Stomach smooth muscle (tissue), 2 donors: ENCODE data around the gene LRRN2.

Source experiments
- H3K27ac ChIP-seq: one replicate; pipeline ENCODE4 v1.7.0; 2013; ENCODE audit warnings: mild to moderate bottlenecking, low read length, inconsistent platforms
- H3K27me3 ChIP-seq, 2 donors: one replicate each; pipeline ENCODE4 v1.7.0; 2013; ENCODE audit warnings: low read length in 2 of 2; ENCODE audit not compliant: insufficient read depth in 2 of 2, control insufficient read depth in 1 of 2
- H3K36me3 ChIP-seq, 2 donors: one replicate each; pipeline ENCODE4 v1.7.0; 2013; ENCODE audit warnings: low read length in 2 of 2; ENCODE audit not compliant: control insufficient read depth in 2 of 2, insufficient read depth in 2 of 2
- H3K4me1 ChIP-seq: one replicate; pipeline ENCODE4 v1.7.0; 2013; ENCODE audit warnings: low read length; ENCODE audit not compliant: control insufficient read depth, insufficient read depth
- H3K4me3 ChIP-seq, 2 donors: one replicate each; pipeline ENCODE4 v1.7.0; 2013; ENCODE audit warnings: low read length in 2 of 2
- H3K9ac ChIP-seq, 2 donors: one replicate each; pipeline ENCODE4 v1.7.0; 2013; ENCODE audit warnings: low read length in 2 of 2, mild to moderate bottlenecking in 1 of 2
- H3K9me3 ChIP-seq, 2 donors: one replicate each; pipeline ENCODE4 v1.7.0; 2013; ENCODE audit warnings: low read length in 2 of 2; ENCODE audit not compliant: control insufficient read depth in 2 of 2
- donor health status: healthy.
- donor health status: Pancreatic carcinoma.

The LRRN2 gene

GRCh38 chr1:204711947-204712701, 26.6 kb upstream of the LRRN2 start:
- Histone ChIP-seq H3K36me3 (no peaks in the 10 kb centered on the region), H3K4me3 (no peak overlapping the region), H3K9ac (no peak overlapping the region), H3K27me3 (peaks cover 15 to 18% of the 10 kb centered on the region in 2 donors), H3K4me1 (no peaks in the 10 kb centered on the region), H3K27ac (no peak overlapping the region), H3K9me3 (no peaks in the 10 kb centered on the region)

GRCh38 chr1:204711103-204711946, 25.8 kb upstream of the LRRN2 start:
- Histone ChIP-seq H3K36me3 (no peaks in the 10 kb centered on the region), H3K9me3 (no peaks in the 10 kb centered on the region), H3K4me3 (no peak overlapping the region), H3K9ac (no peak overlapping the region), H3K27ac (no peak overlapping the region), H3K4me1 (no peaks in the 10 kb centered on the region), H3K27me3 (peaks cover 15 to 18% of the 10 kb centered on the region in 2 donors)

- no peak overlapping the region for H3K4me3 ChIP-seq
- H3K27me3 ChIP-seq: peaks cover 15 to 18% of the 10 kb centered on the region in 2 donors
- H3K9ac ChIP-seq: no peak overlapping the region
These were observed 24.7 kb upstream of the LRRN2 start for GRCh38 chr1:204709960-204710912.

GRCh38 chr1:204709021-204709420, 23.5 kb upstream of the LRRN2 start:
- Histone ChIP-seq H3K27ac (no peak overlapping the region), H3K4me3 (no peak overlapping the region), H3K36me3 (no peaks in the 10 kb centered on the region), H3K4me1 (peaks cover 2% of the 10 kb centered on the region), H3K9me3 (no peaks in the 10 kb centered on the region), H3K27me3 (peaks cover 15 to 18% of the 10 kb centered on the region in 2 donors), H3K9ac (no peak overlapping the region)

More at GRCh38 chr1:204709960-204710912, 24.7 kb upstream of the LRRN2 start:
- Histone ChIP-seq H3K36me3 (no peaks in the 10 kb centered on the region), H3K4me1 (no peaks in the 10 kb centered on the region), H3K27ac (no peak overlapping the region), H3K9me3 (no peaks in the 10 kb centered on the region)

DNA sequence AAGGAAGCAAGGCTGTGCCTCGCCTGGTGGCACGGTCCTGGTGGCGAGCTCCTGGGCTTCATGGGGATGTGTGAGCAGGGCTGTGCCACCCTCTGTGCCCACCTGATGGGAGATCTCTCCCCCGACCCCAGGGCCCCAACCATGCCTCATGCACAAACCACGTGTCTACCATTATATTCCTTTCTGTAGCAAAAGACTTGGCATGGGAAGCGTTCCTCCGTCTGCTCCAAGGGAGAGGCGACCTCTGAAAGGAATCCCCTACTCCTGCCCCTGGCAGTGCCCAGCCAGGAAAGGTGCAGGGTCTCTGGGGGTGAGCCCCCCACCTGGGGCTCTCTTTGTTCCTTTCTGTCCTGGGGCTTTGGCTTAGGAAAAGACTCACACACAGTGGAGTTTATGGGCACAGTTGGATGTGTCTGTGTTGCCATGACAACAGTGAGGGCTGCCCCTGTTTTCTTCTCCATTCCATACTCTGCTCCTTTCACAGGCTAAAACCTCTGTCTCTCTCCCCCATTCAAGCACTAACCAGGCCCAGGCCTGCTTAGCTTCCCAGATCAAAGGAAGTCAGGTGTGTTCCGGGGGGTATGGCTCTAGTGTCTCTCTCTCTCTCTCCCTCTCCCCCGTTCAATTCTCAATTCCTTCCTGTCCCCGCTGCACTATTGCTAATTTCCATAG, 21.4 kb upstream of the LRRN2 start:
- no peak overlapping the region for H3K27ac ChIP-seq
- peaks cover 6% of the 10 kb centered on the region for H3K4me1 ChIP-seq
- no peaks in the 10 kb centered on the region for H3K9me3 ChIP-seq
- peaks cover 8 to 9% of the 10 kb centered on the region in 2 donors for H3K27me3 ChIP-seq
- H3K4me3 ChIP-seq: no peak overlapping the region
- no peaks in the 10 kb centered on the region for H3K36me3 ChIP-seq
- no peak overlapping the region for H3K9ac ChIP-seq

- Histone ChIP-seq H3K4me3 (no peak overlapping the region), H3K9ac (no peak overlapping the region), H3K36me3 (no peaks in the 10 kb centered on the region), H3K27ac (no peak overlapping the region), H3K9me3 (no peaks in the 10 kb centered on the region), H3K4me1 (peaks cover 6% of the 10 kb centered on the region), H3K27me3 (peaks cover 4 to 6% of the 10 kb centered on the region in 2 donors)
These were observed 20.6 kb upstream of the LRRN2 start for GRCh38 chr1:204705888-204706837.

GRCh38 chr1:204705493-204705811, 19.9 kb upstream of the LRRN2 start:
- H3K36me3 ChIP-seq: no peaks in the 10 kb centered on the region
- no peak overlapping the region for H3K27ac ChIP-seq
- peaks cover 2 to 6% of the 10 kb centered on the region in 2 donors for H3K27me3 ChIP-seq
- H3K4me1 ChIP-seq: peaks cover 6% of the 10 kb centered on the region
- no peak overlapping the region for H3K9ac ChIP-seq
- no peaks in the 10 kb centered on the region for H3K9me3 ChIP-seq
- no peak overlapping the region for H3K4me3 ChIP-seq

DNA sequence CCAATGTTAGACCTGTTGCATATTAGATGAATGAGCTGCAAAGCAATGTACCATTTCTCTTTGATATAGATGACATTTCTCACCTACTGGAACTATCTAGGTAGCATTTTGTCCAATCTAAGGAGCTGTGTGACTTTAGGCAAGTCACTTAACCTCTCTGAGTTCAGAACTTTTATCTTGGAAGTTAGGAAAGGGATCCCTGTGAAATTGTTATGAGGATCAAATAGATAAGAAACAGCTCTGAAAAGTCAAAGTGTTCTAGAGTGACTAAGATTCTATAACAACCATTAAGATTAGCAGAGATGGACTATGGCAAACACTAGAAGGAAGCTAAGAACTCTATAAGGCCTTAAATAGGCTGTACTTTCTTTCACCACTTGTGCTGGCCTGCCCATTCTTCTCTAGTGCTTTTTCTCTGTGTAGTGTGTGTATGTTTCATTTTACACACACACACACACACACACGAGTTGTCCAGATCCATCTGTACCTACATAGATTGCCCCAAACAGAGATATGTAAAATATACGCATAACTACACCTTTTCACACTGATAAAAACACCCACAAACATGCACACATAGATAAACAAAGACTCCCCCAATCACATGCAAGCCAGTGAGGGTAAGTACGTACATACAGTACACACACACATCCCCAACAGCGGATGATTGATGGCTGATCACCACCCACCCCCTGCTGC, 19.4 kb upstream of the LRRN2 start:
- Histone ChIP-seq H3K9ac (no peak overlapping the region), H3K9me3 (no peaks in the 10 kb centered on the region), H3K4me1 (peaks cover 6% of the 10 kb centered on the region), H3K36me3 (no peaks in the 10 kb centered on the region), H3K4me3 (no peak overlapping the region), H3K27me3 (peaks cover 0 to 6% of the 10 kb centered on the region in 2 donors), H3K27ac (no peak overlapping the region)
